ENCODE measurements around the gene ZKSCAN8.

- TF ChIP-seq, protein P1, sequence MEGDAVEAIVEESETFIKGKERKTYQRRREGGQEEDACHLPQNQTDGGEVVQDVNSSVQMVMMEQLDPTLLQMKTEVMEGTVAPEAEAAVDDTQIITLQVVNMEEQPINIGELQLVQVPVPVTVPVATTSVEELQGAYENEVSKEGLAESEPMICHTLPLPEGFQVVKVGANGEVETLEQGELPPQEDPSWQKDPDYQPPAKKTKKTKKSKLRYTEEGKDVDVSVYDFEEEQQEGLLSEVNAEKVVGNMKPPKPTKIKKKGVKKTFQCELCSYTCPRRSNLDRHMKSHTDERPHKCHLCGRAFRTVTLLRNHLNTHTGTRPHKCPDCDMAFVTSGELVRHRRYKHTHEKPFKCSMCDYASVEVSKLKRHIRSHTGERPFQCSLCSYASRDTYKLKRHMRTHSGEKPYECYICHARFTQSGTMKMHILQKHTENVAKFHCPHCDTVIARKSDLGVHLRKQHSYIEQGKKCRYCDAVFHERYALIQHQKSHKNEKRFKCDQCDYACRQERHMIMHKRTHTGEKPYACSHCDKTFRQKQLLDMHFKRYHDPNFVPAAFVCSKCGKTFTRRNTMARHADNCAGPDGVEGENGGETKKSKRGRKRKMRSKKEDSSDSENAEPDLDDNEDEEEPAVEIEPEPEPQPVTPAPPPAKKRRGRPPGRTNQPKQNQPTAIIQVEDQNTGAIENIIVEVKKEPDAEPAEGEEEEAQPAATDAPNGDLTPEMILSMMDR (IDR thresholded peaks at IDR 0.05; ENCODE audit: insufficient read depth, low read depth, low read length), result no peak
- no peak for TF ChIP-seq EZH2 (IDR thresholded peaks at IDR 0.05; ENCODE audit: insufficient read depth, low read length)
These were observed 19.8 kb upstream of the ZKSCAN8 start for GRCh38 chr6:28121876-28122275.
